Heart right ventricle (tissue), 16 donors: ENCODE data around the gene KCNMA1. TPM values are rescaled to one million over a fixed set of nuclear protein-coding genes. Genes with fewer than 3 reads are reported as not detected.

Experiments used
- ATAC-seq, 8 donors: fragments of 200-7000 bp; cut with Tn5 transposase; one replicate each; pipeline ENCODE4 v1.9.1; 2020; ENCODE audit warnings: mild to moderate bottlenecking in 8 of 8, moderate library complexity in 8 of 8, moderate number of reproducible peaks in 1 of 8
- DNase-seq, 2 donors: peaks; one replicate each; pipeline ENCODE4 v3.0.0-alpha.2; 2020
- H3K27ac ChIP-seq, 10 donors: fragments of 200-600 bp; sonication (generic) in 2 of 10; one replicate each; pipeline versions ENCODE4 v1.5.0 to v1.8.0; 2020 to 2022; ENCODE audit warnings: mild to moderate bottlenecking in 3 of 10
- H3K27me3 ChIP-seq, 7 donors: fragments of 200-600 bp; one replicate each; pipeline ENCODE4 v1.8.0; 2021 to 2022; ENCODE audit warnings: mild to moderate bottlenecking in 2 of 7
- H3K36me3 ChIP-seq, 9 donors: fragments of 200-600 bp; sonication (generic) in 1 of 9; one replicate each; pipeline versions ENCODE4 v1.5.0 to v1.8.0; 2020 to 2022; ENCODE audit warnings: mild to moderate bottlenecking in 2 of 9
- H3K4me1 ChIP-seq, 9 donors: fragments of 200-600 bp; sonication (generic) in 1 of 9; one replicate each; pipeline versions ENCODE4 v1.5.0 to v1.8.0; 2020 to 2022; ENCODE audit warnings: mild to moderate bottlenecking in 4 of 9
- H3K4me3 ChIP-seq, 10 donors: fragments of 200-600 bp; sonication (generic) in 2 of 10; one replicate each; pipeline versions ENCODE4 v1.5.0 to v1.8.0; 2020 to 2022; ENCODE audit warnings: mild to moderate bottlenecking in 7 of 10, moderate library complexity in 2 of 10
- H3K9me3 ChIP-seq, 11 donors: fragments of 200-600 bp in 10 of 11; sonication (generic) in 2 of 11; one replicate each; pipeline versions ENCODE4 v1.5.0 to v1.8.0; 2013 to 2022; ENCODE audit warnings: mild to moderate bottlenecking in 2 of 11, control low read depth in 1 of 11, moderate library complexity in 1 of 11
- WGBS, 2 donors: extraction: QIAGEN DNeasy Blood & Tissue Kit; methylation state at CpG; one replicate each; pipeline ENCODE4 v1.1.7; 2013; ENCODE audit warnings: inconsistent platforms in 1 of 2; 5-methylcytosine and 5-hydroxymethylcytosine counted together
- intact Hi-C, 10 donors: fragments of 100-400 bp; cut with DNase I; formaldehyde crosslinking; loops; one replicate each; pipeline versions ENCODE4 v1.11.1 to v1.14.2; 2022
- polyA plus RNA-seq, 2 donors: library from polyadenylated mRNA; stranded (reverse); fragments of 200-250 nt; gene quantifications; one replicate each; pipeline ENCODE4 v1.2.3, GENCODE V29; 2013
- total RNA-seq, 10 donors: library from RNA; stranded (reverse); fragmentation: NEBNext Ultra II Directional in 3 of 10; extraction: Animal tissue kit (Norgen Biotek cat#: 25700) in 3 of 10; gene quantifications; one replicate each; pipeline versions ENCODE4 v1.2.1 to v1.2.4, GENCODE V29; 2021 to 2023
- TF ChIP-seq, protein P1 (sequence below), 9 donors: fragments of 200-600 bp; sonication (generic) in 2 of 9; IDR thresholded peaks; one replicate each; pipeline versions ENCODE4 v1.5.0 to v1.8.0; 2021 to 2022; ENCODE audit warnings: antibody characterized with exemption in 9 of 9, mild to moderate bottlenecking in 5 of 9, moderate library complexity in 1 of 9
- donor health status: Arrhythmogenic right ventricular cardiomyopathy.
- donor health status: ischemic (EF 13 %, LVEDD 7.1; RV severe dilation, severe dysfunction).
- donor health status: healthy with polysubstance abuse.
- donor health status: DM: no; HTN: yes; CAD: no.
- donor health status: DM: no; HTN: no; CAD: no.
- donor health status: ischemic (EF 25% LVEDD 6.9; RV normal size, moderate dysfunction).
- donor health status: ischemic (EF 25% LVEDD 5.7; RV mildly dilated, moderate dysfunction).
- donor health status: healthy.
- donor health status: DM: yes; HTN: yes; CAD: no.
- donor health status: Ischemic cardiomyopathy.
- donor health status: ischemic (EF 35%, LVEDD 5.7; RV mildly dilated, moderate dysfunction).
- donor health status: nonischemic (EF 11% LVEDD 7.7; RV severe dilation, severe dysfunction).
- donor health status: DM: yes; HTN: yes; CAD: no.
- donor health status: PGD.
- donor health status: ischemic (EF 29% LVEDD 5.4; RV normal size, mild dysfunction).
- donor health status: nonischemic (EF 23%, LVEDD 6.1; RV moderate dilation, normal function).

The KCNMA1 gene
- total and polyA plus RNA-seq, 12 donors = 0.59 to 5.3 (median 1.6) TPM

DNA sequence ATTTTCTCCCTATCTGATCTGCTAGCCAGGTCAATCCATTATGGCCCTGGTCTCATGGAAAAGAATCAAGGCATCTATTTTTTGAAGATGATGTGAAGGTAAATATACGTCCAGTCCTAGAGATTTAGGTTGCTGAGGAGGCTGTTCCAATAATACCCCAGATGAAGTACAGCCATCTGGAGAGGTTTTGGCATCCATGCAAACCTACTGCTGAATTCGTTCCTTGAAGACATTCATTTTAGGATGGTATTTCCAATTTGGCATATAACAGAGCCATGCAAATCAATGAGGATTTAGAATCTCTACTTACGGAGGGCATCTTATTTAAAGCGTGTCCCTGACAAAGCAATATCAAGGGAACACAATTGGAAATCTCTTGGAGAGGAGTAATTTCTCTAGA lies 465.5 kb downstream of the KCNMA1 start:
- Histone ChIP-seq H3K27ac (no peak overlapping the region), H3K4me3 (no peak overlapping the region), H3K27me3 (peaks cover 0 to 43% (median 13%) of the 10 kb centered on the region in 7 donors), H3K9me3 (no peaks in the 10 kb centered on the region), H3K4me1 (no peaks in the 10 kb centered on the region), H3K36me3 (no peaks in the 10 kb centered on the region)
- ATAC-seq = no peak
- TF ChIP-seq, protein P1, sequence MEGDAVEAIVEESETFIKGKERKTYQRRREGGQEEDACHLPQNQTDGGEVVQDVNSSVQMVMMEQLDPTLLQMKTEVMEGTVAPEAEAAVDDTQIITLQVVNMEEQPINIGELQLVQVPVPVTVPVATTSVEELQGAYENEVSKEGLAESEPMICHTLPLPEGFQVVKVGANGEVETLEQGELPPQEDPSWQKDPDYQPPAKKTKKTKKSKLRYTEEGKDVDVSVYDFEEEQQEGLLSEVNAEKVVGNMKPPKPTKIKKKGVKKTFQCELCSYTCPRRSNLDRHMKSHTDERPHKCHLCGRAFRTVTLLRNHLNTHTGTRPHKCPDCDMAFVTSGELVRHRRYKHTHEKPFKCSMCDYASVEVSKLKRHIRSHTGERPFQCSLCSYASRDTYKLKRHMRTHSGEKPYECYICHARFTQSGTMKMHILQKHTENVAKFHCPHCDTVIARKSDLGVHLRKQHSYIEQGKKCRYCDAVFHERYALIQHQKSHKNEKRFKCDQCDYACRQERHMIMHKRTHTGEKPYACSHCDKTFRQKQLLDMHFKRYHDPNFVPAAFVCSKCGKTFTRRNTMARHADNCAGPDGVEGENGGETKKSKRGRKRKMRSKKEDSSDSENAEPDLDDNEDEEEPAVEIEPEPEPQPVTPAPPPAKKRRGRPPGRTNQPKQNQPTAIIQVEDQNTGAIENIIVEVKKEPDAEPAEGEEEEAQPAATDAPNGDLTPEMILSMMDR (IDR thresholded peaks at IDR 0.05) = no peak
- intact Hi-C loops = loop anchor here in 9 of 10 donors (2.0 to 10.0 kb wide), 8 partner anchors 213 to 540 kb away; no protein-coding TSS in a partner anchor
- no peak for DNase-seq
- WGBS, 2 donors = 74 to 76% methylated on average over 4 of the region's 4 CpGs

DNA sequence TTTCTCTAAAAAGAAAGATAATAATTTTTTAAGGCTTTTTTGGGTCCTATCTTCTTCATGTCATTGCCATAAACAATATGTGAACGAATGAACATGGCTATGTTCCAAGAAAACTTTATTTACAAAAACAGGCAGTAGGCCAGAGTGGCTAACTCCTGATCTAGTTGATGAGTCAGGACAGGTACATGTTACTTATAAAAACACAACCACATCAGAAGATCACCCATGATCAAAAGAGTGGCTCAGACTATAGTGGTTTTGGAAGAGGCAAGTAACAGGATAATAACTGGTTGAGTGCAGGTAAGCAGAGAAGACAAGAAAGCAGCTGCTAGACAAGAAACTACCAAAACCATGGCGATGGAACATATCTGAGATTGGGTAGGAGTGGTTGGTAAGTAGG lies 468.7 kb downstream of the KCNMA1 start:
- Histone ChIP-seq H3K4me1 (peaks cover 0 to 10% (median 0%) of the 10 kb centered on the region in 9 donors), H3K9me3 (no peaks in the 10 kb centered on the region), H3K27me3 (peaks cover 0 to 48% (median 17%) of the 10 kb centered on the region in 7 donors), H3K4me3 (no peak overlapping the region), H3K36me3 (no peaks in the 10 kb centered on the region), H3K27ac (no peak overlapping the region)
- no peak for DNase-seq
- WGBS, 2 donors = 36% methylated on average over 2 of the region's 2 CpGs
- TF ChIP-seq, protein P1 (IDR thresholded peaks at IDR 0.05) = no peak
- intact Hi-C loops = loop anchor here in 7 of 10 donors (5.0 to 10.0 kb wide), 3 partner anchors 223 to 546 kb away; no protein-coding TSS in a partner anchor
- no peak for ATAC-seq

DNA sequence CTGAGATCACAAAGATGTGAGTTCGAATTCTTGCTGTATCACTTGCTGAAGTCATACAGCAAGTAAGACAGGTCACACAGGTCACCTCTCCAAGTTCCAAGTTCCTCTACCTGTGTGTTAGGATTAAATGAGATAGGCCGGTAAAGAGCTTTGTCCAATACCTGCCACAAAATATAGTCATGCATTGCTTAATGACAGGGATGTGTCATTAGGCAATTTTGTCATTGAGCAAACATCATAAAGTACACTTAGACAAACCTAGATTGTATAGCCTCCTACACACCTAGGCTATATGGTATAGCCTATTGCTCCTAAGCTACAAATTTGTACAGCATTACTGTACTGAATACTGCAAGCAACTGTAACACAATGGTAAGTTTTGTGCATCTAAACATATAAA lies 469.4 kb downstream of the KCNMA1 start:
- DNase-seq (no peak), ATAC-seq (no peak)
- Histone ChIP-seq H3K36me3 (no peaks in the 10 kb centered on the region), H3K4me1 (peaks cover 0 to 17% (median 0%) of the 10 kb centered on the region in 9 donors), H3K4me3 (no peak overlapping the region), H3K9me3 (no peaks in the 10 kb centered on the region), H3K27ac (no peak overlapping the region), H3K27me3 (peaks cover 0 to 48% (median 18%) of the 10 kb centered on the region in 7 donors)
- intact Hi-C loops = loop anchor here in 7 of 10 donors (5.0 to 10.0 kb wide), 3 partner anchors 224 to 547 kb away; no protein-coding TSS in a partner anchor
- WGBS, 2 donors = 84 to 90% methylated on average over 2 of the region's 2 CpGs
- TF ChIP-seq, protein P1 (IDR thresholded peaks at IDR 0.05) = no peak

- ATAC-seq = peak in 7 of 8 donors; percentile 29 to 66 (median 56)
- intact Hi-C loops = loop anchor here in 7 of 10 donors (2.0 to 10.0 kb wide), 4 partner anchors 227 to 549 kb away; no protein-coding TSS in a partner anchor
- H3K36me3 ChIP-seq = no peaks in the 10 kb centered on the region
- peaks cover 0 to 32% (median 19%) of the 10 kb centered on the region in 7 donors for H3K27me3 ChIP-seq
- H3K4me1 ChIP-seq = peaks cover 0 to 19% (median 0%) of the 10 kb centered on the region in 9 donors
- TF ChIP-seq, protein P1 (IDR thresholded peaks at IDR 0.05) = peak; percentile 47 to 80 (median 76)
- no peak overlapping the region for H3K27ac ChIP-seq
- no peaks in the 10 kb centered on the region for H3K9me3 ChIP-seq
- peak in 1 of 2 donors; percentile 14 for DNase-seq
- 31 to 34% methylated on average over 13 of the region's 13 CpGs for WGBS, 2 donors
- no peak overlapping the region for H3K4me3 ChIP-seq
Measured at GRCh38 chr10:77165445-77166208, 472.0 kb downstream of the KCNMA1 start.
